Cardiac ventricle fibroblast (primary cell): ENCODE results near the gene OR52I2. TPM values are rescaled to one million over a fixed set of nuclear protein-coding genes. Genes with fewer than 3 reads are reported as not detected.

ENCODE experiments used
- total RNA-seq: library from RNA; depleted of rRNA; stranded (reverse); fragments of >200 nt; gene quantifications from 2 replicates; pipeline ENCODE4 v1.2.3, GENCODE V29; 2015

The OR52I2 gene
- not detected in 2 replicates for total RNA-seq

GRCh38 chr11:4581443-4581842, at the start of gene OR52I2:
Gene OR52I2 (plus strand): TSS chr11:4581743.

GRCh38 chr11:4544891-4545290, 36.7 kb upstream of the OR52I2 start, which contains the start of gene OR52M1:
Gene OR52M1 (plus strand): TSS chr11:4545191. CDS start chr11:4545191, 0 bp downstream.

GRCh38 chr11:4593739-4594138, 12.2 kb downstream of the OR52I2 start, which contains the start of gene OR52I1:
Gene OR52I1 (plus strand): TSS chr11:4594039. CDS start chr11:4594039, 0 bp downstream.

GRCh38 chr11:4607781-4608666, 26.5 kb downstream of the OR52I2 start, which contains the start of gene TRIM68:
Gene TRIM68 (minus strand): TSS chr11:4608231. CDS start chr11:4605504, 2,727 bp downstream.

GRCh38 chr11:4636962-4637661, 55.6 kb downstream of the OR52I2 start, which contains the start of gene OR51D1:
Gene OR51D1 (plus strand): TSS chr11:4637477. CDS start chr11:4639791, 2,314 bp downstream.

Other genes starting within 250 kb of the OR52I2 start
- gene OR52B4, start 213.4 kb upstream of the OR52I2 start, total RNA-seq: not detected in 2 replicates
- 10.6 and 11.3 TPM in 2 replicates for gene TRIM21, start 188.0 kb upstream of the OR52I2 start, total RNA-seq
- gene OR52K2, start 132.4 kb upstream of the OR52I2 start, total RNA-seq: not detected in 2 replicates
- gene OR52K1, start 99.1 kb upstream of the OR52I2 start, total RNA-seq: not detected in 2 replicates
- gene OR52M1, start 36.6 kb upstream of the OR52I2 start, total RNA-seq: not detected in 2 replicates
- gene OR52I1, start 12.3 kb downstream of the OR52I2 start, total RNA-seq: not detected in 2 replicates
- 11.2 and 12.8 TPM in 2 replicates for gene TRIM68, start 26.5 kb downstream of the OR52I2 start, total RNA-seq
- not detected in 2 replicates for gene OR51D1, start 55.7 kb downstream of the OR52I2 start, total RNA-seq
- gene OR51E1, start 62.2 kb downstream of the OR52I2 start, total RNA-seq: not detected in 2 replicates
- not detected in 2 replicates for gene OR51E2, start 116.1 kb downstream of the OR52I2 start, total RNA-seq
- gene MMP26, start 123.0 kb downstream of the OR52I2 start, total RNA-seq: not detected in 2 replicates
- not detected in 2 replicates for gene OR51F1, start 188.2 kb downstream of the OR52I2 start, total RNA-seq
- gene OR52R1, start 222.6 kb downstream of the OR52I2 start, total RNA-seq: not detected in 2 replicates
- gene OR51F2, start 239.6 kb downstream of the OR52I2 start, total RNA-seq: not detected in 2 replicates